ENCODE measurements around the gene EFCAB5. TPM values are rescaled to one million over a fixed set of nuclear protein-coding genes. Genes with fewer than 3 reads are reported as not detected.
"Not testable (repeated sequence)": the region's sequence is repeated elsewhere in the genome, so short reads cannot be mapped to it uniquely, and the experiment has no call there.

EFCAB5 gene
- polyA plus RNA-seq, 1 donor from 2014 or later, result 1.0 TPM

GRCh38 chr17:30086896-30087295, 145.5 kb downstream of the EFCAB5 start:
- H3K9ac ChIP-seq (ENCODE audit: low read length), result no peak overlapping the region
- H3K36me3 ChIP-seq (ENCODE audit: insufficient read depth, low read length), result no peaks in the 10 kb centered on the region
- H3K79me2 ChIP-seq (replicated peaks; ENCODE audit: insufficient read depth, low read length), result no peaks in the 10 kb centered on the region
- no peak overlapping the region for H3K27ac ChIP-seq (ENCODE audit: low read length)
- H3K9me2 ChIP-seq (ENCODE audit: insufficient read depth, low read length), result no peaks in the 10 kb centered on the region
- H3K4me2 ChIP-seq (ENCODE audit: low read length), result no peak overlapping the region
- H3F3A ChIP-seq (ENCODE audit: insufficient read depth, low read length, poor library complexity, severe bottlenecking), result no peaks in the 10 kb centered on the region
- no peaks in the 10 kb centered on the region for H3K9me3 ChIP-seq (ENCODE audit: low read length)
- no peak overlapping the region for H3K4me3 ChIP-seq (ENCODE audit: low read length)
- H3K27me3 ChIP-seq (ENCODE audit: insufficient read depth, low read depth, low read length), result no peaks in the 10 kb centered on the region
- no peak overlapping the region for H2AFZ ChIP-seq (ENCODE audit: low read depth, low read length)
- no peak for TF ChIP-seq SMC3 (conservative IDR thresholded peaks at IDR 0.05; ENCODE audit: poor library complexity)
- TF ChIP-seq, protein P1, sequence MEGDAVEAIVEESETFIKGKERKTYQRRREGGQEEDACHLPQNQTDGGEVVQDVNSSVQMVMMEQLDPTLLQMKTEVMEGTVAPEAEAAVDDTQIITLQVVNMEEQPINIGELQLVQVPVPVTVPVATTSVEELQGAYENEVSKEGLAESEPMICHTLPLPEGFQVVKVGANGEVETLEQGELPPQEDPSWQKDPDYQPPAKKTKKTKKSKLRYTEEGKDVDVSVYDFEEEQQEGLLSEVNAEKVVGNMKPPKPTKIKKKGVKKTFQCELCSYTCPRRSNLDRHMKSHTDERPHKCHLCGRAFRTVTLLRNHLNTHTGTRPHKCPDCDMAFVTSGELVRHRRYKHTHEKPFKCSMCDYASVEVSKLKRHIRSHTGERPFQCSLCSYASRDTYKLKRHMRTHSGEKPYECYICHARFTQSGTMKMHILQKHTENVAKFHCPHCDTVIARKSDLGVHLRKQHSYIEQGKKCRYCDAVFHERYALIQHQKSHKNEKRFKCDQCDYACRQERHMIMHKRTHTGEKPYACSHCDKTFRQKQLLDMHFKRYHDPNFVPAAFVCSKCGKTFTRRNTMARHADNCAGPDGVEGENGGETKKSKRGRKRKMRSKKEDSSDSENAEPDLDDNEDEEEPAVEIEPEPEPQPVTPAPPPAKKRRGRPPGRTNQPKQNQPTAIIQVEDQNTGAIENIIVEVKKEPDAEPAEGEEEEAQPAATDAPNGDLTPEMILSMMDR (IDR thresholded peaks at IDR 0.05; ENCODE audit: poor library complexity, severe bottlenecking), result no peak
- TF ChIP-seq RAD21 (conservative IDR thresholded peaks at IDR 0.05), result no peak
- TF ChIP-seq MXI1 (conservative IDR thresholded peaks at IDR 0.05; ENCODE audit: poor library complexity, severe bottlenecking), result no peak
- no peak for TF ChIP-seq POLR2AphosphoS5 (IDR thresholded peaks at IDR 0.05)
- TF ChIP-seq, protein P2, sequence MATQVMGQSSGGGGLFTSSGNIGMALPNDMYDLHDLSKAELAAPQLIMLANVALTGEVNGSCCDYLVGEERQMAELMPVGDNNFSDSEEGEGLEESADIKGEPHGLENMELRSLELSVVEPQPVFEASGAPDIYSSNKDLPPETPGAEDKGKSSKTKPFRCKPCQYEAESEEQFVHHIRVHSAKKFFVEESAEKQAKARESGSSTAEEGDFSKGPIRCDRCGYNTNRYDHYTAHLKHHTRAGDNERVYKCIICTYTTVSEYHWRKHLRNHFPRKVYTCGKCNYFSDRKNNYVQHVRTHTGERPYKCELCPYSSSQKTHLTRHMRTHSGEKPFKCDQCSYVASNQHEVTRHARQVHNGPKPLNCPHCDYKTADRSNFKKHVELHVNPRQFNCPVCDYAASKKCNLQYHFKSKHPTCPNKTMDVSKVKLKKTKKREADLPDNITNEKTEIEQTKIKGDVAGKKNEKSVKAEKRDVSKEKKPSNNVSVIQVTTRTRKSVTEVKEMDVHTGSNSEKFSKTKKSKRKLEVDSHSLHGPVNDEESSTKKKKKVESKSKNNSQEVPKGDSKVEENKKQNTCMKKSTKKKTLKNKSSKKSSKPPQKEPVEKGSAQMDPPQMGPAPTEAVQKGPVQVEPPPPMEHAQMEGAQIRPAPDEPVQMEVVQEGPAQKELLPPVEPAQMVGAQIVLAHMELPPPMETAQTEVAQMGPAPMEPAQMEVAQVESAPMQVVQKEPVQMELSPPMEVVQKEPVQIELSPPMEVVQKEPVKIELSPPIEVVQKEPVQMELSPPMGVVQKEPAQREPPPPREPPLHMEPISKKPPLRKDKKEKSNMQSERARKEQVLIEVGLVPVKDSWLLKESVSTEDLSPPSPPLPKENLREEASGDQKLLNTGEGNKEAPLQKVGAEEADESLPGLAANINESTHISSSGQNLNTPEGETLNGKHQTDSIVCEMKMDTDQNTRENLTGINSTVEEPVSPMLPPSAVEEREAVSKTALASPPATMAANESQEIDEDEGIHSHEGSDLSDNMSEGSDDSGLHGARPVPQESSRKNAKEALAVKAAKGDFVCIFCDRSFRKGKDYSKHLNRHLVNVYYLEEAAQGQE (IDR thresholded peaks at IDR 0.05; ENCODE audit: borderline replicate concordance), result no peak
- no peak for TF ChIP-seq TAF1 (IDR thresholded peaks at IDR 0.05; ENCODE audit: low read depth)
- H4K20me1 ChIP-seq (ENCODE audit: insufficient read depth), result no peaks in the 10 kb centered on the region

GRCh38 chr17:30087431-30087830, 146.0 kb downstream of the EFCAB5 start:
- H3K27me3 ChIP-seq (ENCODE audit: insufficient read depth, low read depth, low read length); H2AFZ ChIP-seq (ENCODE audit: low read depth, low read length); H3K9me2 ChIP-seq (ENCODE audit: insufficient read depth, low read length); H3K36me3 ChIP-seq (ENCODE audit: insufficient read depth, low read length); H3K79me2 ChIP-seq (replicated peaks; ENCODE audit: insufficient read depth, low read length); H3K4me2 ChIP-seq (ENCODE audit: low read length); H4K20me1 ChIP-seq (ENCODE audit: insufficient read depth); H3K27ac ChIP-seq (ENCODE audit: low read length); H3K9ac ChIP-seq (ENCODE audit: low read length); H3K9me3 ChIP-seq (ENCODE audit: low read length); H3F3A ChIP-seq (ENCODE audit: insufficient read depth, low read length, poor library complexity, severe bottlenecking); H3K4me3 ChIP-seq (ENCODE audit: low read length): not testable (repeated sequence)

DNA sequence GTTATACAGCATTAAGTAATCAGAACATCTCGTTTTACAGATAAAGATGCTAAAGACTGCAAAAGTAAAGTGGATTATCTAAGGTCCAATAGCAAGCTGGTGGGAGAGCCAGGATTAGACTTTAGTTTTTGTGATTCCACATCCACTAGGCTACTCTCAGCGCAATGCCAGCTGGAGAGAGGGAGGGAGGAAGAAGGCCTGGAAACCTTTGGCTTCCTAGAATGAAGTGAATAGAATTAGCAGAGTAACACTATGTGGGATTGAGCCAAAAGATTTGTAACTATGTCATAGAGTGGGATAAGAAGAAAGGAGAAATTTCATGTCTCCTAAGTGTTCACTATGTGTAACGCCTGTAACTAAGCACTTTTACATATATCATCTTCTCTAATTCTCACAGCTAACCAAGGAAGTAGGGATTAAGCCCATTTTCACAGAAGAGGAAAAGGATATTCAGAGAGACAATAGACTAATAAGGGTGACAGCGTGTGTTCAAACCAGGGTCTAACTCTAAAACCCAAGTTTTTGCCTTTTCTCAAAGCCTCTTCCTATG, 149.8 kb downstream of the EFCAB5 start:
- Histone ChIP-seq H3K9me3 (ENCODE audit: low read length) (no peaks in the 10 kb centered on the region), H3K4me3 (ENCODE audit: low read length) (no peak overlapping the region), H3K27ac (ENCODE audit: low read length) (no peak overlapping the region), H3K9me2 (ENCODE audit: insufficient read depth, low read length) (no peaks in the 10 kb centered on the region), H3K36me3 (ENCODE audit: insufficient read depth, low read length) (no peaks in the 10 kb centered on the region), H3K4me2 (ENCODE audit: low read length) (no peak overlapping the region), H3K9ac (ENCODE audit: low read length) (no peak overlapping the region), H3K27me3 (ENCODE audit: insufficient read depth, low read depth, low read length) (no peaks in the 10 kb centered on the region), H3K79me2 (replicated peaks; ENCODE audit: insufficient read depth, low read length) (no peaks in the 10 kb centered on the region), H4K20me1 (ENCODE audit: insufficient read depth) (no peaks in the 10 kb centered on the region), H3F3A (ENCODE audit: insufficient read depth, low read length, poor library complexity, severe bottlenecking) (no peaks in the 10 kb centered on the region), H2AFZ (ENCODE audit: low read depth, low read length) (no peak overlapping the region)
- TF ChIP-seq, protein P1 (IDR thresholded peaks at IDR 0.05; ENCODE audit: poor library complexity, severe bottlenecking), result no peak
- TF ChIP-seq, protein P2 (IDR thresholded peaks at IDR 0.05; ENCODE audit: borderline replicate concordance), result no peak
- TF ChIP-seq EP300 (conservative IDR thresholded peaks at IDR 0.05; ENCODE audit: poor library complexity, severe bottlenecking), result no peak
- TF ChIP-seq TAF1 (IDR thresholded peaks at IDR 0.05; ENCODE audit: low read depth), result no peak
- no peak for TF ChIP-seq RAD21 (conservative IDR thresholded peaks at IDR 0.05)
- TF ChIP-seq MXI1 (conservative IDR thresholded peaks at IDR 0.05; ENCODE audit: poor library complexity, severe bottlenecking), result no peak
- TF ChIP-seq POLR2AphosphoS5 (IDR thresholded peaks at IDR 0.05), result no peak
- TF ChIP-seq EZH2 (IDR thresholded peaks at IDR 0.05; ENCODE audit: borderline replicate concordance, insufficient read depth, low read length, poor library complexity, severe bottlenecking), result no peak

All from neural cell (in vitro differentiated cells).